ENCODE measurements around the gene ZNF506. TPM values are rescaled to one million over a fixed set of nuclear protein-coding genes. Genes with fewer than 3 reads are reported as not detected.
"Not testable (repeated sequence)": the region's sequence is repeated elsewhere in the genome, so short reads cannot be mapped to it uniquely, and the experiment has no call there.

The ZNF506 gene
- total and polyA plus RNA-seq, 2 experiments from 2014 or later = 26.0 to 42.1 TPM

- not testable (repeated sequence) for H3K9me2 ChIP-seq (ENCODE audit: insufficient read depth); H3K27me3 ChIP-seq (ENCODE audit: insufficient read depth); ATAC-seq; H3K4me2 ChIP-seq; H3K4me3 Mint-ChIP-seq; H3K4me1 ChIP-seq (ENCODE audit: insufficient read depth); H3K4me1 Mint-ChIP-seq; DNase-seq (ENCODE audit: low spot score); H3K4me3 ChIP-seq; H3K27ac ChIP-seq (ENCODE audit: low read depth); H2AFZ ChIP-seq; H3K27me3 Mint-ChIP-seq (ENCODE audit: insufficient read depth, low read depth, poor library complexity); H3K36me3 ChIP-seq (ENCODE audit: insufficient read depth); H3K9me3 Mint-ChIP-seq; H4K20me1 ChIP-seq (replicated peaks; ENCODE audit: insufficient read depth); H3K27ac Mint-ChIP-seq; H3F3A ChIP-seq (replicated peaks; ENCODE audit: low read depth)
- H3K79me2 ChIP-seq (replicated peaks; ENCODE audit: insufficient read depth) = peaks cover 14% of the 10 kb centered on the region
- peaks cover 22% of the 10 kb centered on the region for H3K36me3 Mint-ChIP-seq (ENCODE audit: low read depth)
These were observed 30.2 kb upstream of the ZNF506 start for GRCh38 chr19:19851740-19852139.

GRCh38 chr19:19849056-19849455 lies 27.5 kb upstream of the ZNF506 start:
- Mint-ChIP-seq H3K36me3 (ENCODE audit: low read depth) (peaks cover 27% of the 10 kb centered on the region), H3K27ac (no peak overlapping the region), H3K4me1 (no peaks in the 10 kb centered on the region), H3K4me3 (no peak overlapping the region), H3K9me3 (peaks cover 14% of the 10 kb centered on the region; the same call in 2 of the 3 replicates), H3K27me3 (ENCODE audit: insufficient read depth, low read depth, poor library complexity) (peaks cover 6% of the 10 kb centered on the region)
- Histone ChIP-seq H3K79me2 (replicated peaks; ENCODE audit: insufficient read depth) (no peaks in the 10 kb centered on the region; the same call in 1 of the 2 replicates), H4K20me1 (replicated peaks; ENCODE audit: insufficient read depth) (no peaks in the 10 kb centered on the region), H3K9me2 (ENCODE audit: insufficient read depth) (no peaks in the 10 kb centered on the region), H3K36me3 (ENCODE audit: insufficient read depth) (peaks cover 5% of the 10 kb centered on the region), H2AFZ (no peak overlapping the region), H3K27ac (ENCODE audit: low read depth) (no peak overlapping the region), H3K4me2 (no peak overlapping the region), H3K27me3 (ENCODE audit: insufficient read depth) (no peaks in the 10 kb centered on the region), H3K4me1 (ENCODE audit: insufficient read depth) (no peaks in the 10 kb centered on the region), H3K4me3 (no peak overlapping the region), H3F3A (replicated peaks; ENCODE audit: low read depth) (no peaks in the 10 kb centered on the region; the same call in 1 of the 2 replicates)
- no peak for ATAC-seq
- no peak for DNase-seq (ENCODE audit: low spot score)
- TF ChIP-seq ETS1 (IDR thresholded peaks at IDR 0.05) (no peak), EZH2 (IDR thresholded peaks at IDR 0.05; ENCODE audit: low read depth, unreplicated experiment) (no peak), CTCF (conservative IDR thresholded peaks at IDR 0.05; ENCODE audit: low read depth in 2 of 2) (no peak), ZNF462 (CRISPR knock-in tag; IDR thresholded peaks at IDR 0.05) (no peak), ZNF331 (CRISPR knock-in tag; IDR thresholded peaks at IDR 0.05; ENCODE audit: low read depth) (no peak), JUNB (IDR thresholded peaks at IDR 0.05; ENCODE audit: unreplicated experiment) (no peak)

Data from GM23338 (cell line).